ENCODE measurements around the gene SGF29. TPM values are rescaled to one million over a fixed set of nuclear protein-coding genes. Genes with fewer than 3 reads are reported as not detected.
A peak's percentile ranks its signal among the peaks of the same experiment; 100 is the strongest.

SGF29 gene
- total RNA-seq, 3 donors from 2014 or later: 28.5 to 35.8 (median 28.8) TPM

- H3K9me3 ChIP-seq: no peaks in the 10 kb centered on the region
- intact Hi-C loops (cut with DNase I; ENCODE audit: low total_unique reads): no loop called here
- H3K27ac ChIP-seq: no peak overlapping the region
- H3K36me3 ChIP-seq: no peaks in the 10 kb centered on the region
- H3K4me3 ChIP-seq: no peak overlapping the region
- H3K27me3 ChIP-seq: no peaks in the 10 kb centered on the region
- TF ChIP-seq CTCF (IDR thresholded peaks at IDR 0.05): no peak
- TF ChIP-seq POLR2A (IDR thresholded peaks at IDR 0.05): no peak
- TF ChIP-seq POLR2AphosphoS5 (IDR thresholded peaks at IDR 0.05): no peak
- no peaks in the 10 kb centered on the region for H3K4me1 ChIP-seq
- DNase-seq (ENCODE audit: low spot score in 2 of 2): no peak
Observed at GRCh38 chr16:28567292-28567691, 13.6 kb downstream of the SGF29 start.

GRCh38 chr16:28569021-28569420 is 15.3 kb downstream of the SGF29 start:
- intact Hi-C loops (cut with DNase I; ENCODE audit: low total_unique reads): no loop called here
- TF ChIP-seq CTCF (IDR thresholded peaks at IDR 0.05): no peak
- TF ChIP-seq POLR2AphosphoS5 (IDR thresholded peaks at IDR 0.05): no peak
- TF ChIP-seq POLR2A (IDR thresholded peaks at IDR 0.05): no peak
- H3K36me3 ChIP-seq: no peaks in the 10 kb centered on the region
- no peaks in the 10 kb centered on the region for H3K4me1 ChIP-seq
- H3K27ac ChIP-seq: no peak overlapping the region
- DNase-seq (ENCODE audit: low spot score in 2 of 2): no peak
- H3K4me3 ChIP-seq: no peak overlapping the region
- H3K9me3 ChIP-seq: no peaks in the 10 kb centered on the region
- H3K27me3 ChIP-seq: no peaks in the 10 kb centered on the region

GRCh38 chr16:28569968-28570752 is 16.4 kb downstream of the SGF29 start:
- Histone ChIP-seq H3K4me3 (no peak overlapping the region), H3K36me3 (no peaks in the 10 kb centered on the region), H3K4me1 (no peaks in the 10 kb centered on the region), H3K27me3 (no peaks in the 10 kb centered on the region), H3K27ac (no peak overlapping the region), H3K9me3 (no peaks in the 10 kb centered on the region)
- no peak for TF ChIP-seq POLR2AphosphoS5 (IDR thresholded peaks at IDR 0.05)
- TF ChIP-seq CTCF (IDR thresholded peaks at IDR 0.05): no peak
- no peak for TF ChIP-seq POLR2A (IDR thresholded peaks at IDR 0.05)
- intact Hi-C loops (cut with DNase I; ENCODE audit: low total_unique reads): no loop called here
- DNase-seq (ENCODE audit: low spot score in 2 of 2): no peak

- Histone ChIP-seq H3K9me3 (no peaks in the 10 kb centered on the region), H3K27ac (peak overlapping the region in 1 of 2 donors; percentile 61), H3K4me1 (no peaks in the 10 kb centered on the region), H3K27me3 (no peaks in the 10 kb centered on the region), H3K4me3 (no peak overlapping the region), H3K36me3 (no peaks in the 10 kb centered on the region)
- DNase-seq (ENCODE audit: low spot score in 2 of 2): no peak
- TF ChIP-seq POLR2A (IDR thresholded peaks at IDR 0.05): no peak
- TF ChIP-seq CTCF (IDR thresholded peaks at IDR 0.05): no peak
- no peak for TF ChIP-seq POLR2AphosphoS5 (IDR thresholded peaks at IDR 0.05)
- intact Hi-C loops (cut with DNase I; ENCODE audit: low total_unique reads): no loop called here
Observed at GRCh38 chr16:28572696-28573510, 19.2 kb downstream of the SGF29 start.

Measured in breast epithelium (tissue), 4 donors.